MM.1S (cell line): ENCODE results near the gene LCE6A.

Experiments used
- DNase-seq: peaks from one replicate; pipeline ENCODE4 v3.0.0-alpha.2; 2015
- H2AFZ ChIP-seq: fragments of 300-600 bp; sonication (generic); 2 replicates; pipeline ENCODE4 v1.6.0; 2016; ENCODE audit warnings: antibody characterized with exemption, low read length
- H3F3A ChIP-seq: fragments of 300-600 bp; sonication (generic); 2 replicates; pipeline ENCODE4 v1.6.1; 2016; ENCODE audit warnings: mild to moderate bottlenecking, antibody characterized with exemption, low read length, moderate library complexity, mixed read lengths; ENCODE audit not compliant: insufficient read depth
- H3K27ac ChIP-seq: fragments of 300-600 bp; sonication (generic); 2 replicates; pipeline ENCODE4 v1.5.1; 2016; ENCODE audit warnings: mild to moderate bottlenecking, low read length
- H3K27me3 ChIP-seq: fragments of 300-600 bp; sonication (generic); replicated peaks from 2 replicates; pipeline ENCODE4 v1.6.0; 2016; ENCODE audit warnings: low read length; ENCODE audit not compliant: insufficient read depth
- H3K36me3 ChIP-seq: fragments of 300-600 bp; sonication (generic); replicated peaks from 2 replicates; pipeline ENCODE4 v1.6.1; 2016; ENCODE audit warnings: mild to moderate bottlenecking, low read length, mixed read lengths; ENCODE audit not compliant: insufficient read depth
- H3K4me1 ChIP-seq: fragments of 300-600 bp; sonication (generic); 2 replicates; pipeline ENCODE4 v1.6.1; 2016; ENCODE audit warnings: low read length, mixed read lengths
- H3K4me2 ChIP-seq: fragments of 300-600 bp; sonication (generic); 2 replicates; pipeline ENCODE4 v1.6.0; 2016; ENCODE audit warnings: low read depth, low read length
- H3K4me3 ChIP-seq: fragments of 300-600 bp; sonication (generic); 2 replicates; pipeline ENCODE4 v1.5.1; 2016; ENCODE audit warnings: low read length, mixed read lengths
- H3K79me2 ChIP-seq: fragments of 300-600 bp; sonication (generic); 2 replicates; pipeline ENCODE4 v1.6.1; 2016; ENCODE audit warnings: mixed run types, low read length, mixed read lengths
- H3K9ac ChIP-seq: fragments of 300-600 bp; sonication (generic); 2 replicates; pipeline ENCODE4 v1.6.1; 2016; ENCODE audit warnings: low read length, mixed read lengths
- H3K9me2 ChIP-seq: fragments of 300-600 bp; sonication (generic); replicated peaks from 2 replicates; pipeline ENCODE4 v1.6.1; 2016; ENCODE audit warnings: mild to moderate bottlenecking, low read length, mixed read lengths; ENCODE audit not compliant: insufficient read depth
- H3K9me3 ChIP-seq: fragments of 300-600 bp; sonication (generic); replicated peaks from 2 replicates; pipeline ENCODE4 v1.6.1; 2016; ENCODE audit warnings: mild to moderate bottlenecking, low read length, mixed read lengths; ENCODE audit not compliant: insufficient read depth
- H4K20me1 ChIP-seq: fragments of 300-600 bp; sonication (generic); 2 replicates; pipeline ENCODE4 v1.6.1; 2016; ENCODE audit warnings: mild to moderate bottlenecking, low read length, moderate library complexity, mixed read lengths; ENCODE audit not compliant: insufficient read depth
- CTCF ChIP-seq: fragments of 300-600 bp; sonication (generic); IDR thresholded peaks from 2 replicates; pipeline ENCODE4 v1.5.1; 2016; ENCODE audit warnings: antibody characterized with exemption, low read length, mixed read lengths
- EZH2 ChIP-seq: fragments of 300-600 bp; sonication (generic); optimal IDR thresholded peaks from 2 replicates; pipeline ENCODE3; 2017; ENCODE audit warnings: low read depth, mild to moderate bottlenecking, antibody characterized with exemption, low read length, mixed read lengths
- EZH2phosphoT487 ChIP-seq: fragments of 300-600 bp; sonication (generic); IDR thresholded peaks from 2 replicates; pipeline ENCODE4 v1.6.1; 2018; ENCODE audit warnings: antibody characterized with exemption, low read length

LCE6A gene

GRCh38 chr1:152827173-152827572, 15.5 kb upstream of the LCE6A start, which contains the start of gene LCE1A:
Gene LCE1A (plus strand): TSS chr1:152827473. CDS start chr1:152827473, 0 bp downstream.
- Histone ChIP-seq H4K20me1 (no peaks in the 10 kb centered on the region), H3K79me2 (no peaks in the 10 kb centered on the region), H3K9ac (no peak within 1 kb of the TSS), H3K36me3 (no peaks in the 10 kb centered on the region), H2AFZ (no peak within 1 kb of the TSS), H3K9me3 (no peaks in the 10 kb centered on the region), H3K27ac (no peak within 1 kb of the TSS), H3F3A (no peaks in the 10 kb centered on the region), H3K27me3 (no peaks in the 10 kb centered on the region), H3K4me1 (no peaks in the 10 kb centered on the region), H3K4me2 (no peak within 1 kb of the TSS), H3K9me2 (no peaks in the 10 kb centered on the region), H3K4me3 (no peak within 1 kb of the TSS)
- DNase-seq: no peak
- TF ChIP-seq EZH2: no peak
- TF ChIP-seq CTCF: no peak
- TF ChIP-seq EZH2phosphoT487: no peak

- DNase-seq: no peak
- no peak overlapping the region for H3K27ac ChIP-seq
Observed at GRCh38 chr1:152836870-152837269, 5.8 kb upstream of the LCE6A start.

GRCh38 chr1:152855661-152856060, 13.0 kb downstream of the LCE6A start:
- no peak overlapping the region for H3K4me2 ChIP-seq
- H3K4me3 ChIP-seq: no peak overlapping the region
- DNase-seq: no peak
- H3K27me3 ChIP-seq: no peaks in the 10 kb centered on the region
- H3K79me2 ChIP-seq: no peaks in the 10 kb centered on the region
- TF ChIP-seq EZH2 (no peak), EZH2phosphoT487 (no peak), CTCF (no peak)
- no peaks in the 10 kb centered on the region for H3K36me3 ChIP-seq
- H3K4me1 ChIP-seq: no peaks in the 10 kb centered on the region
- no peaks in the 10 kb centered on the region for H3K9me2 ChIP-seq
- H3K9me3 ChIP-seq: no peaks in the 10 kb centered on the region
- no peak overlapping the region for H3K27ac ChIP-seq
- no peak overlapping the region for H3K9ac ChIP-seq
- no peaks in the 10 kb centered on the region for H3F3A ChIP-seq
- H4K20me1 ChIP-seq: no peaks in the 10 kb centered on the region
- no peak overlapping the region for H2AFZ ChIP-seq

More at GRCh38 chr1:152836870-152837269, 5.8 kb upstream of the LCE6A start:
- Histone ChIP-seq H3K9me2 (0 out of 2 replicates have a peak, but pooled peaks cover 2% of the 10 kb centered on the region), H3K4me1 (no peaks in the 10 kb centered on the region), H3K4me3 (no peak overlapping the region), H3F3A (no peaks in the 10 kb centered on the region), H3K79me2 (no peaks in the 10 kb centered on the region), H3K36me3 (no peaks in the 10 kb centered on the region), H3K9me3 (no peaks in the 10 kb centered on the region), H2AFZ (no peak overlapping the region), H4K20me1 (no peaks in the 10 kb centered on the region), H3K4me2 (no peak overlapping the region), H3K9ac (no peak overlapping the region), H3K27me3 (no peaks in the 10 kb centered on the region)
- no peak for TF ChIP-seq EZH2
- no peak for TF ChIP-seq CTCF
- no peak for TF ChIP-seq EZH2phosphoT487
